ENCODE results near the gene HMGXB4. TPM values are rescaled to one million over a fixed set of nuclear protein-coding genes. Genes with fewer than 3 reads are reported as not detected.

The HMGXB4 gene
- total and polyA plus RNA-seq, 2 of the 4 experiments (the other 2 are of a cell fraction) = 11.8 to 18.5 TPM

DNA sequence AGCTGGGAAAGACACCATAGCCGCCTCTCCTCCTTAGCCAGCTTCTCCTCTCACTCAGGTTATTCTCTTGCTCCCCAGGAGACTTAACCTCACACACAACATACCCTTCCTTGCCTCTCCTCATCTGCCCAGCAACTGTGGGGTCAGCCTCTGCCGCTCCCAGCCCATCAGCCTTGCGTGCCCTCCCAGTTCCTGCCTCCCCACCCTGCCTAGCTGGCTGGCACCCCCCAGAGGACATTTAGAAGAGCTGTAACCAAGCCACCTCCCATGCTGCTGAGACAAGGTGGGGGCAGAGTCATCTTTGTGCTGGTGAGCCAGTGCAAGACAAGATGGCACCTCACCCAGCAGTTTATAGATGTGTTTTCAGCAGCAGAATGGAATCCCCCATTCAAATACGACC is 80.6 kb downstream of the HMGXB4 start (continued):
- TF ChIP-seq, protein P1, sequence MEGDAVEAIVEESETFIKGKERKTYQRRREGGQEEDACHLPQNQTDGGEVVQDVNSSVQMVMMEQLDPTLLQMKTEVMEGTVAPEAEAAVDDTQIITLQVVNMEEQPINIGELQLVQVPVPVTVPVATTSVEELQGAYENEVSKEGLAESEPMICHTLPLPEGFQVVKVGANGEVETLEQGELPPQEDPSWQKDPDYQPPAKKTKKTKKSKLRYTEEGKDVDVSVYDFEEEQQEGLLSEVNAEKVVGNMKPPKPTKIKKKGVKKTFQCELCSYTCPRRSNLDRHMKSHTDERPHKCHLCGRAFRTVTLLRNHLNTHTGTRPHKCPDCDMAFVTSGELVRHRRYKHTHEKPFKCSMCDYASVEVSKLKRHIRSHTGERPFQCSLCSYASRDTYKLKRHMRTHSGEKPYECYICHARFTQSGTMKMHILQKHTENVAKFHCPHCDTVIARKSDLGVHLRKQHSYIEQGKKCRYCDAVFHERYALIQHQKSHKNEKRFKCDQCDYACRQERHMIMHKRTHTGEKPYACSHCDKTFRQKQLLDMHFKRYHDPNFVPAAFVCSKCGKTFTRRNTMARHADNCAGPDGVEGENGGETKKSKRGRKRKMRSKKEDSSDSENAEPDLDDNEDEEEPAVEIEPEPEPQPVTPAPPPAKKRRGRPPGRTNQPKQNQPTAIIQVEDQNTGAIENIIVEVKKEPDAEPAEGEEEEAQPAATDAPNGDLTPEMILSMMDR (conservative IDR thresholded peaks at IDR 0.05; ENCODE audit: low read depth, low read length) = no peak

DNA sequence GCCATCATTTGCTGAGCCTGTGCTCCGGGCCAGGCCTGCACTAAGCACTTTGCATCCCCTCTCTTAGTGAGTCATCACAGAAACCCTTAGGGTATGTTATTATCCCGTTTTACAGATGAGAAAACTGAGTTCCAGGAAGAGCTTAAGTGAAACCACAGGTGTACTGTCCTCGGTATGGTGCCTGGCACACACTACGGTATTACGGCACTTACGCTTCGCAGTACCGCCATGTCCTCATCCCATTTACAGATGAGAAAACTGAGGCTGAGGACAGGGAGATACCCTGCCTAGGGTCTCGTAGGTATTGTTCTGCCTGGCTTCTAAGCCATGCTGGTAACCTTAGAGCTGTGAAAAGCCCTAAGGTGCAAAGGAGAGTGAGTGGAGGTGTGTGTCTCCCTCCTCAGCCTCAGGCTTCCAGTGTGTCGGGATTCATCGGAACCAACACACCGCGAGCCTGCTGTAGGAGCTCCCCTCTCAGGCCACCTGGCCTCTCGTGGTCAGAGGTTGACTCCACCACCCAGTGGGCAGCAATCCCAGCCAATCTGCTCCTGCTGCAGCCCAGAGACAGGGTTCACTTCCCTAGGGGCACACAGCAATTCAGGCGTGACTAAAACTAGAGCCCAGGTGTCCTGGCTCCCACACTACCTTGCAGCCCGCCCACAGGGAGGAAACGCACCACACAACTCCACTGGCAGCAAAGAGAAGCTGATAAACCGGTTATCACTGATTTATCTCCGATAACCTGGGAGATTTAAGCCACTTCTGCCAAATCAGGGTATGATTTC is 84.0 kb downstream of the HMGXB4 start:
- ATAC-seq (ENCODE audit: low read depth) (no peak), DNase-seq (no peak)
- H3K9me3 ChIP-seq (ENCODE audit: control insufficient read depth, insufficient read depth, low read length) = no peaks in the 10 kb centered on the region
- TF ChIP-seq, protein P2, sequence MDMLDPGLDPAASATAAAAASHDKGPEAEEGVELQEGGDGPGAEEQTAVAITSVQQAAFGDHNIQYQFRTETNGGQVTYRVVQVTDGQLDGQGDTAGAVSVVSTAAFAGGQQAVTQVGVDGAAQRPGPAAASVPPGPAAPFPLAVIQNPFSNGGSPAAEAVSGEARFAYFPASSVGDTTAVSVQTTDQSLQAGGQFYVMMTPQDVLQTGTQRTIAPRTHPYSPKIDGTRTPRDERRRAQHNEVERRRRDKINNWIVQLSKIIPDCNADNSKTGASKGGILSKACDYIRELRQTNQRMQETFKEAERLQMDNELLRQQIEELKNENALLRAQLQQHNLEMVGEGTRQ (IDR thresholded peaks at IDR 0.05; ENCODE audit: low read depth, low read length) = no peak
- TF ChIP-seq BHLHE40 (IDR thresholded peaks at IDR 0.05; ENCODE audit: low read depth, low read length) (no peak), NFE2L2 (IDR thresholded peaks at IDR 0.05; ENCODE audit: low read depth, low read length) (no peak), CEBPB (IDR thresholded peaks at IDR 0.05; ENCODE audit: low read depth, low read length) (no peak), MXI1 (IDR thresholded peaks at IDR 0.05; ENCODE audit: borderline replicate concordance, low read depth, low read length) (no peak), MAFK (IDR thresholded peaks at IDR 0.05; ENCODE audit: low read depth, low read length) (no peak), RCOR1 (IDR thresholded peaks at IDR 0.05; ENCODE audit: insufficient replicate concordance, low read length) (no peak), MAZ (IDR thresholded peaks at IDR 0.05; ENCODE audit: borderline replicate concordance, low read depth, low read length) (no peak), RAD21 (IDR thresholded peaks at IDR 0.05; ENCODE audit: low read length) (no peak), FOS (IDR thresholded peaks at IDR 0.05; ENCODE audit: low read depth, low read length) (no peak)
- TF ChIP-seq, protein P3, sequence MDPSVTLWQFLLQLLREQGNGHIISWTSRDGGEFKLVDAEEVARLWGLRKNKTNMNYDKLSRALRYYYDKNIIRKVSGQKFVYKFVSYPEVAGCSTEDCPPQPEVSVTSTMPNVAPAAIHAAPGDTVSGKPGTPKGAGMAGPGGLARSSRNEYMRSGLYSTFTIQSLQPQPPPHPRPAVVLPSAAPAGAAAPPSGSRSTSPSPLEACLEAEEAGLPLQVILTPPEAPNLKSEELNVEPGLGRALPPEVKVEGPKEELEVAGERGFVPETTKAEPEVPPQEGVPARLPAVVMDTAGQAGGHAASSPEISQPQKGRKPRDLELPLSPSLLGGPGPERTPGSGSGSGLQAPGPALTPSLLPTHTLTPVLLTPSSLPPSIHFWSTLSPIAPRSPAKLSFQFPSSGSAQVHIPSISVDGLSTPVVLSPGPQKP (IDR thresholded peaks at IDR 0.05; ENCODE audit: borderline replicate concordance, low read depth, low read length) = no peak
- no peaks in the 10 kb centered on the region for H3K27me3 ChIP-seq (ENCODE audit: control insufficient read depth, insufficient read depth, low read length)
- no peak overlapping the region for H3K23ac ChIP-seq (ENCODE audit: low read depth, low read length)
- H4K91ac ChIP-seq (ENCODE audit: insufficient read depth, low read depth, low read length) = no peak overlapping the region
- no peak overlapping the region for H3K4ac ChIP-seq (ENCODE audit: low read depth, low read length)
- H3K27ac ChIP-seq (ENCODE audit: insufficient read depth, low read length) = no peak overlapping the region
- H4K8ac ChIP-seq (ENCODE audit: low read depth in 2 of 2, low read length in 2 of 2) = no peak overlapping the region
- H3K79me1 ChIP-seq (ENCODE audit: low read depth in 1 of 2, low read length in 2 of 2) = peaks cover 0 to 7% of the 10 kb centered on the region in 2 experiments; a peak in 1 of 4 replicates
- H2BK5ac ChIP-seq (ENCODE audit: low read depth, low read length, poor library complexity, severe bottlenecking) = no peak overlapping the region
- H4K5ac ChIP-seq (ENCODE audit: low read depth, low read length) = no peak overlapping the region
- BruUV-seq (replicated peaks) = no TSS peak
- 100% methylated on average over 6 of the region's 19 CpGs; no CpG with 5 or more reads in 1 of the 2 experiments for WGBS, 2 experiments (ENCODE audit: extremely low coverage in 2 of 2, insufficient read length in 1 of 2)
- no peak overlapping the region for H2BK120ac ChIP-seq (ENCODE audit: low read depth, low read length)
- no peak overlapping the region for H3K18ac ChIP-seq (ENCODE audit: low read depth, low read length)
- H2BK15ac ChIP-seq (ENCODE audit: low read depth, low read length) = no peak overlapping the region
- H3K4me3 ChIP-seq (ENCODE audit: insufficient read depth, low read depth, low read length) = no peak overlapping the region
- ChIA-PET CTCF (no interaction called here), POLR2A (ENCODE audit: unreplicated experiment) (no interaction called here)
- H3K36me3 ChIP-seq (ENCODE audit: control insufficient read depth, insufficient read depth, low read length) = peaks cover 68% of the 10 kb centered on the region
- H2AK9ac ChIP-seq (replicated peaks; ENCODE audit: low read depth, low read length, poor library complexity) = no peak overlapping the region
- no peak overlapping the region for H3K56ac ChIP-seq (ENCODE audit: extremely low read depth, insufficient read depth, low read length)
- H2AFZ ChIP-seq (replicated peaks; ENCODE audit: low read length, poor library complexity) = no peak overlapping the region
- no peak overlapping the region for H2BK20ac ChIP-seq (ENCODE audit: low read depth, low read length)
- H3K9me1 ChIP-seq (ENCODE audit: insufficient read depth, low read length) = 0 out of 2 replicates have a peak, but pooled peaks cover 3% of the 10 kb centered on the region
- dilution Hi-C loops (cut with HindIII; ENCODE audit: low sequenced_read_pairs, unreplicated experiment) = no loop called here
- no peaks in the 10 kb centered on the region for H4K20me1 ChIP-seq (ENCODE audit: insufficient read depth, low read length)
- in situ Hi-C loops (cut with MboI; ENCODE audit: low sequenced_read_pairs) = no loop called here
- no peaks in the 10 kb centered on the region for H3K4me1 ChIP-seq (ENCODE audit: control insufficient read depth, insufficient read depth, low read length)
- no peak overlapping the region for H3K14ac ChIP-seq (replicated peaks; ENCODE audit: low read depth, low read length)
- intact Hi-C loops (cut with micrococcal nuclease) = no loop called here
- H3K9ac ChIP-seq (ENCODE audit: low read depth, low read length) = no peak overlapping the region
- no peak overlapping the region for H3K4me2 ChIP-seq (ENCODE audit: low read depth, low read length)
- no peak overlapping the region for H2AK5ac ChIP-seq (ENCODE audit: low read depth, low read length)

Data from IMR-90 (cell line).